ENCODE results near the gene PDP2.

The PDP2 gene, protein sequence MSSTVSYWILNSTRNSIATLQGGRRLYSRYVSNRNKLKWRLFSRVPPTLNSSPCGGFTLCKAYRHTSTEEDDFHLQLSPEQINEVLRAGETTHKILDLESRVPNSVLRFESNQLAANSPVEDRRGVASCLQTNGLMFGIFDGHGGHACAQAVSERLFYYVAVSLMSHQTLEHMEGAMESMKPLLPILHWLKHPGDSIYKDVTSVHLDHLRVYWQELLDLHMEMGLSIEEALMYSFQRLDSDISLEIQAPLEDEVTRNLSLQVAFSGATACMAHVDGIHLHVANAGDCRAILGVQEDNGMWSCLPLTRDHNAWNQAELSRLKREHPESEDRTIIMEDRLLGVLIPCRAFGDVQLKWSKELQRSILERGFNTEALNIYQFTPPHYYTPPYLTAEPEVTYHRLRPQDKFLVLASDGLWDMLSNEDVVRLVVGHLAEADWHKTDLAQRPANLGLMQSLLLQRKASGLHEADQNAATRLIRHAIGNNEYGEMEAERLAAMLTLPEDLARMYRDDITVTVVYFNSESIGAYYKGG

DNA sequence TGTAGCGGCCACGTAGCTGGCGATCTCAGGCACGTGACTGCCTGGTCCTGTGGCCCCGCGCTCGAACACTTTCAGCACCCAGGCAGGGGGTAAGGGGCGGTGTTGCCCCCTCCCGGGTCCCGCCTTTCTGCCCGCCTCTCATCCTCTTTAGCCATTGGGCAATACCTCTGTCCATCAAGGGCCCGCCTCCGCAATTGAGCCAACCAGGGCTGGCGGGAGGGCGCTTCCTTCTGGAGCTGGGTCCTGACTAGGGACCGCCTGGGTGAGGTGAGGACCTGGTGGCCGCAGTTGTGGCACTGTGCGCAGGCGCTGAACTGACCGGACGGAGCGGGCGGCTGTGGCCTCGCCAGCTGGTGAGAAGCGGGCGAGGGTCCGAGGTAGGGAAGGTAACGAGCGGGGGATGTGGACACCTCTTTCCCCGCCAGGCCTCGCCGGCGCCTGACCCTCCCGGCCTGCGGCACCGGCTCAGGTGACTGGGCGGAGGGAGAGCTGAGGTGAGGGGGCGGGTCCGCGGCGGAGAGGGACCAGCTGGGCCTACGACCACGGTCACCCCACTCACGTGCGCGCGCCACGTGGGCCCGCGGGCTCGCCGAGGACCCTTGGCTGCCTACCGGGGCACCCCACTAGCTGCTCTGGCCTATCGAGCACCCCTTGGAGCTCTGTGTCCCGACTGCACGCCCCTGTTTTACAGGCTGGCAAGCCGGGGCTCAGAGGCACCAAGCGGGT lies at the start of gene PDP2:
Gene PDP2, plus strand, starts transcription at position 228 of the 726 bp plus-strand sequence. CDS start 3,770 bp downstream, outside the sequence.
- peak; percentile 92 for DNase-seq

DNA sequence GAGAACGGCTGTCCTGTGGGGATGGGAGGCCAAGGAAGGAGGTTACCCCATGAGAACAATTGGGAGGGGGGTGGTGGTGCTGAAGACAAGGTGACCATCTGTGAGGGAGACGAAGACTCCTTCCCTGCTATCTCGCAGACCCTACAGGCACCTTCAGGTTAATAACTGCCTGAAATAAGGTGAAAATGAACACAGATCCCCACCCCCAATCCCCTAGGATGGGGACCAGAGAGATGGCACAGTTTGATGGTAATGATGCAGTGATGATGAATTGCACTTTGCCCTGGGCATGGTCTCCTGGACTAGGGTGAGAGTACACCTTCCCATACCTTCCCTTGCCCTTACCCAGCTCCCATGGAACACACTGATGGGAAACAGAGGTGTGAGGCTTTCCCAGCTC lies 48.1 kb upstream of the PDP2 start:
- no peak for DNase-seq

DNA sequence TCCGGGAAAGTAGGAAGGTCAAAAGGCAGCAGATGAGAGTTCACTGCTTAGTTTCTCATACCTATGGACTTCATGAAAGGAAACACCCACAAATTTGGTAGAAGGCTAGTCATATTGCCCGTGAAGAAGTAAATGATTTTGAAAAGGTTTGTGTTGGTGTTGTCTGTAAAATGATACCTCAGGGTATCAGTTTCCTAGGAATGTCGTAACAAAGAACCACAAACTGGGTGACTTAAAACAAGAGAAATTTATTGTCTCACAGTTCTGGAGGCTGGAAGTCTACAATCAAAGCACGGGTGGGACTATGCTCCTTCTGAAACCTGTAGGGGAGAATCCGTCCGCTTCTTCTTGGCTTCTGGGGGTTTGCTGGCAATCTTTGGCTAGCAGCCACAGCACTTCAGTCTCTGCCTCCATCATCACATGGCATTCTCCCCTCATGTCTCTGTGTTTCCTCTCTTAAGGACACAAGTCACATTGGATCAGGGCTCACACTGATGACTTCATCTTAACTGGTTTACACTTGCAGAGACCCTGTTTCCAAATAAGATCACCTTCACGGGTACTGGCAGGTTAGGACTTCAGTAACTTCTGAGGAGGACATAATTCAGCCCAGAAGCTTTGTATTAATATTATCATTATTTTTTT lies 47.5 kb upstream of the PDP2 start:
- DNase-seq = no peak

DNA sequence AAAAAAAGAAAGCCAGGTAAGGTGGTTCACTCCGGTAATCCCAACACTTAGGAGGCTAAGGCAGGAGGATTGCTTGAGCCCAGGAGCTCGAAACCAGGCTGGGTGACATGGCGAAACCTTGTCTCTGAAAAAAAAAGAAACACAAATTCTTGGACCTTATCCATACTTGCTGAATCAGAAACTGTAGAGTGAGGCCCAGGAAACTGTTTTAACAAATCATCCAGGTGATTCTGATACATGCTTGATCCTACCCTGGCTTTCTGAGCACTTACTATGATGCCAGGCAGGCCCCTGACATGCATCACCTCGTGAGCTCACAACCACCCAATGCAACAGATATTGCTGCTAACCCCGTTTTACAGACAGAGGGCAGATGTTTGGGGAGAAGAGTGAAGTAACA lies 45.6 kb upstream of the PDP2 start:
- DNase-seq = no peak

DNA sequence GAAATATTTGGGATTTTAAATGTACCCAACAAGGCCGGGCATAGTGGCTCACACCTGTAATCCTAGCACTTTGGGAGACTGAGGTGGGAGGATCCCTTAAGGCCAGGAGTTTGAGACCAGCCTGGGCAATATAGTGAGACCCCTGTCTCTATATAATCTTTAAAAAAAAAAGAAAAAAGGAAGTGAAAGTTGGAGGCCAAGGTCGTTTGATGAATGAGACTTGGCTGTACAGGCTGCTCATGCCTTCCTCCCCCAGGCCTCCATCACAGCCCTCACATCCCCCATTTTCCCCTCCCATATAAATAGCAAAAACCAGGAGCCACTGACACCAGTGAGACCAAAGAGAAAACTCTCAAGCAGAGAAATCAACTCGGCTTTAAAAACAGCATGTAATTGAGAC lies 39.4 kb upstream of the PDP2 start:
- no peak for DNase-seq

DNA sequence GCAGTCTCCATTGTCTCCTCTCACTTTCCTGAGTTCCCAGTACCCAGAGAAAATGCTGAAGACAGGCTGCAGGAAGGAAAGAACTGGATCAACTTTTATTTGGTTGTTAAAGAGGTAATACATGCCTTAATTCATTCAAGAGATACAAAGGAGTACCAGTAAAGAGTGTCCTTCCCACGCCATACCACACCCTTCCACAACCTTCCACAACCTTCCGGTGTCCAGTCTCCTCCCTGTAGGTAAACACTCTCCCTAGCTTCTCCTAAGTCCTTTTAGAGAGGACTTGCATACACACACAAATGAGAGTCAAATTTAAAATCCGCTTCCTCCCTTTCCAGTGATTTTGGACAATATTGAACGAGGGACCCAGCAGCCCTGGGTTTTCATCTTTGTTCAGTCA lies 38.9 kb upstream of the PDP2 start:
- no peak for DNase-seq

DNA sequence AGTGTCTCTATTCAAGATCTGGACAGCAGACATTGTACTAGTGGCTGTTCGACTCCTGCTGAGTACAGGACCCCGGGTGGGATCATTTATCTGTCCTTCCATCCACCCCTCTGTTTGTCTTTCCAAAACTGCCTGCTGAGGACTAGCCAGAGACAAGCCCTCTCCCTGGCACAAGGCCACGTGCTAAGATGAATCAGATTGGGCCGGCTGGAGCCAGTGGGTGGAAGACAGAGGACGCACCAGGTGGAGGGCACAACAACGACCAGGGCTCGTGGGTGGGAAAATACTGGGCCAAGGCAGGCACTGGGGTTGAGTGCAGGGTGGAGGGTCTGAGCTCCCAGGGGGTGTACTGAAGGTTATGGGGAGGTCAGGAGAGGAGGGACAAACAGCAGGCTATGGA lies 37.5 kb upstream of the PDP2 start:
- DNase-seq = no peak

DNA sequence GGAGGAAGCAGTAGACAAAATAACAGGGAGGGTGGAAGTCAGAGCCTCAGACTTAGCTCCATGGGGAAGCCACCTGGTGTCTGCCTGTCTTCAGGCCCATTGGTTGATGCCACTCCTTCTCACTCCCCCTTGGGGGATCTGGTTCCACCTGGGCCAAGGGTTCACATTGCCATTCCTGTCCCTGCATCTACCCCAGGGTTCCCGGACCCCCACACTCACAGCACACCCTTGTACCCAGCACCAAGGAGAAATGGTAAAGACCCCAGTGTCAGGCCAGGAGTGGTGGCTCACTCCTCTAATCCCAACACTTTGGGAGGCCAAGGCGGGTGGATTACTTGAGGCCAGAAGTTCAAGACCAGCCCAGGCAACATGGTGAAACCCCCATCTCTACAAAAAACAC lies 37.1 kb upstream of the PDP2 start:
- DNase-seq = no peak

DNA sequence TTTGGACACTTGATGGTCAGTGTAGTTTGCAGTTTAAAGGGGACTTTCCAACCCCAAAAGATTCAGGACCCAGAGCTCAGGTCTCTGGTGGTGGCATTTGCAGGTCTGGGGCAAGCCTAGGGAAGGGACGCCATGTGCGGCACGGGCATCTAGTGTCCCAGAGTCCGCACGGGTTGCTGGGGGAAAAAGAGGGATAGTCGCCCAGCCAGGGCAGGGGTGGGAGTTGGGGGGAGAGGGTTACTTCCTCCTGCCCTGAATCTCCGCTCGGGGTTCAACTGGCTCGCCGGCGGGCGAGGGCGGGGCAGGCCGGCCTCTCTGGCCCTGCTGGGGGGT lies 36.3 kb upstream of the PDP2 start:
- no peak for DNase-seq

DNA sequence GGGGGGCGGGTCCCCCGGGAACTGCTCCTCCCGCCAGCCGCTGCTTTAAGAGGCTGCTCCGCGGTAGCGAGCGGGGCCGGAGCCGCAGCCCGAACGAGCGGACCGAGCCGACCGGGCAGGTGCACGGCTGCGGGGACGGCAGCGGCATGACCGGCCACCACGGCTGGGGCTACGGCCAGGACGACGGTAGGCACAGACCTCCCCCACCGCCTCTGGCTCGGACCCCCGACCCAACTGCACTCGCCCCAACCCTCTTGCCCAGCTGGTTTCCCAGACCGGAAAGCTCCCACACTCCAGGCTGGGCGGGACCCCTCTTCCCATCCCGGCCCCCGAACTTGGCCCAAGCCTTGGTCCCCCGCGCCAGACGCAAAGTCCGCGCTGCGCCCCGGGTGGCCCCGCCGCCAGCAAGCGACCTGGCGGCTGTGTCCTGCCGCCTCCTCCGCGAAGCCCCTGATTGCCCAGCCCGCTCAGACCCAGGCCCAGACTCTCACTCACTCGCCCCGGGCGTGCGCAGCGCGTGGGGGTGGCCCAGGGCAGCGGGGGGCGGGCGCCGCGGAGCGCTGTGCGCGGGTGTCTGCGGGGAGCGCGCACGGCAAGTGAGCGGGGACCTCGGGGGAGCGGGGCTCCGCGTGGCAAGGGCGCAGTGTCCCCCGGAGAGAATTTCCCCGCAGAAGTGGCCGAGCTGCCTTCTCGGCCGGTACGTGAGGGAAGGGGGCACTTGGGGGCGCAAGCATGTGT lies 35.8 kb upstream of the PDP2 start, which contains the start of gene CA7:
Gene CA7, plus strand, starts transcription at position 73 of the 738 bp plus-strand sequence. Its CDS starts 74 bp downstream, at position 147.
- no peak for DNase-seq

DNA sequence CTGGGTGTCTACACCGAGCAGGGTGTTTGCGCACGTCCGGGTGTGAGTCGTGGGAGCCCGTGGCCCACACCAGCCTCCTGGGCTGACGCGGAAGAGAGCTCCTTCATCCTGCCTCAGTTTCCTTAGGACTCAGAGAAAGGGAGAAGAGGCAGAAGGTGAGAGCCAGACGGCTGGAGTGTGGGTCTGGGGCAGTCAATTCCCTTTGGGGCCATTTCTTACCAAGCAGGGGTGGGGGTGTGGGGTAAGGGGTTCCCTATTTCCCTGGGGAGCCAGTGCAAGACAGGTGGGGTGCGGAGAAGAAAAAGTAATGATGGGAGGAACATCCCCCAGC lies 35.3 kb upstream of the PDP2 start:
- no peak for DNase-seq

DNA sequence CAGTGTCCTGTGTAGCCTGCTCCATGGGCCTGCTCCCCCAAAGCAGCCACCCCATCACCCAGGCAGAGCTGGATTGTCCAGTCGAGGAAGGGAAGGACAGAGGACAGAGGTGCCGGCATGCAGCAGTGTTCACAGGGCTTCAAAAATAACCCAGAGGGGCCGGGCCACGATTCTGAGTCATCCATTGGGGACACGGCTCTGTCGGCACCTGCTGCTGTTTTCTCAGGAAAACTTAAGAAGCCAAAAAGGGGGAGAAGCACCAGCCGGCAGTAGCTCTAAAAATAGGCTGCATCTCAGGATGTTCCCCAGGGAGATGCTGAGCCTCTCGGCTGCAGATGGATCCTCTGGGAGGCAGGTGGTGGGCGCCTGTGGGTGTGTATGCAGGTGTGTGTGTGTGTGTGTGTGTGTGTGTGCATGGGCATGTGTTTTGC lies 34.5 kb upstream of the PDP2 start:
- no peak for DNase-seq

DNA sequence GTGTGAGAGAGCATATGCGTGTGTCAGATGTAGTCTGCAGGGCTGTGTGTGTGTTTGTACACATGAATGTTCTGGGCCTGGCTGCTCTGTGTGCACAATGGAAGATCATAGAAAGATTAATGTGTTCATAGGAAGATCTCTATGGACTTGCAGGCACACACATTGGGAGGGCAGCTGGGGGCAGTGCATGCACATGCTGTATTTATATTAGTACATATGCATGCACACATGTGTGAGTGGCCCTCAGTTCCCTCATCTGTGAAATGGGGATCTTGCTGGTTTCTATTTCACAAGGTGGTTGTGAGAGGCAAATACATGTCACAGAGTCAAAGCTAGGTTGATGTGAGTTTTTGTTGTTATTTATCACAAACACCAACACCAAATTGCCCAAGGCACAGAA lies 34.0 kb upstream of the PDP2 start:
- no peak for DNase-seq

DNA sequence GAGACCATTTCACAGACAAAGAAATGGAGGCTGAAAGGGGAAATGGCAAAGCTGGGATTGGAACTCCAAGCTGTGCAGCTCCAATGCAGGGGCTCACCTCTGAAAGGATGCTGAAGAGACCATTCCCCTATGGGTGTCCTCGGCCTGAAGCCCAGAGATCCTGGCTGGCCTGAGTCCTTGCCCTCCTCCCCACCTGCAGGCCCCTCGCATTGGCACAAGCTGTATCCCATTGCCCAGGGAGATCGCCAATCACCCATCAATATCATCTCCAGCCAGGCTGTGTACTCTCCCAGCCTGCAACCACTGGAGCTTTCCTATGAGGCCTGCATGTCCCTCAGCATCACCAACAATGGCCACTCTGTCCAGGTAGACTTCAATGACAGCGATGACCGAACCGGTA lies 33.5 kb upstream of the PDP2 start:
- DNase-seq = no peak

DNA sequence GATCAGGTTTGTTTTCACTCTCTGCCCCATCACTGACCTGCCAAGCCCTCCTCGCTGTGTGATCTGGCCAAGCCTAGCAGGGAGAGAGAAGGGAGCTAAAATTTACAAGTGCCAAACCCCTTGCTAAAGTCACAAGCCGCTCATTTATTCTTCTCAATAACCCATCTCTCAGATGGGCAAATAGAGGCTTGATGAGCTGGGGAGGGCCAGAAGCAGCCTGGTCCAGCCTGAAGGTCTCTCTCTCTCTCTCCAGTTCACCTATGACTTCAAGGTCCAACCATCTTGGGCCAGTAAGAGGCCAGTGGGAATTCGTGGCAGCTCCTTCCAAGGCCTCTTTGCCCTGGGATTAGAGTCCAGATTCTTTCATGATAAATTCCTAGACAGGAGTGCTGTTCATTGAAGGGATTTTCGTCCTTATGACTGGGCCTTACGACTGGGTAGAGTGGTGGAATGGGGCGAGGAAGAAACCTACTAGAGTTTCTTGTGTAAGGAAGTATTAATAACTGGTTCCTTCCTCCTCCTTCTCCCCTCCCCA lies 32.7 kb upstream of the PDP2 start:
- DNase-seq = no peak

DNA sequence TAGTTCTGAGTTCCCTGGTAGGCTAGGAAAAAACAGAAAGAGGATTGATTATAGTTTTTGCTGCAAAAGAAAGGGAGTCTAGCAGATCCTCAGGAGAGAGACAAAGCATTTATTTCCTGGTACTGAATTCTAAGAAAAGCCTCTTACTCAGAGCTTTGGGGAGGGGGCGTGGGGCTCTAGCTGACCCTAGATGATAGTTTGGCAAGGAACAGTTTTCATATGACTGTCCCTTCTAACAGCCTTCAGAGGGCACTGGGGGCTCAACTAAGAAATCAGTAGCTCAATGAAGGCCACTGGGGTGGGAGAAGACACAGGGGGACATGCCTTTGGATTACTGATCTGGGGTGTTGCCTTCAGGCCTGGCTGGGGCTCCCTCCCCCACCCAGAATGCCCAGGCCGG lies 32.1 kb upstream of the PDP2 start:
- DNase-seq = no peak

DNA sequence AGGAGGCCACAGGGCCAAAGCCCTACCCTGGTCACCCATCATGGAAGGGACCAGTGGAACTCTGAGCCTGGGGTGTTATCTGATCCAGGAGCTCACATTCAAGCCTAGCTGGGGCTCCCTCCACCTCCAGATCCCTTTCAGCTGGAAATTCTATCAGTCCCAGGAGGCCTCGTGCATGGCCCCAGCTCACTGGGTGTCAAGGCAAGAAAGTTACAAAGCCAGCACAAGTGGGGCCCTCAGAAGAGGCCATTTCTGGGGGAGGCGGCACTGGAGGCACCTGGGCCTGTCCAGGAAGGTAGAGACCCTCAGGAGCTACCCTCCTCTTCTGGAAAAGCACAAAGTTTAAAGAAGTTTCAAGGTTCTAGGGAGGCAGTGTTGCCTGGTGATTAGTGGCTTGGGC lies 31.3 kb upstream of the PDP2 start:
- no peak for DNase-seq

DNA sequence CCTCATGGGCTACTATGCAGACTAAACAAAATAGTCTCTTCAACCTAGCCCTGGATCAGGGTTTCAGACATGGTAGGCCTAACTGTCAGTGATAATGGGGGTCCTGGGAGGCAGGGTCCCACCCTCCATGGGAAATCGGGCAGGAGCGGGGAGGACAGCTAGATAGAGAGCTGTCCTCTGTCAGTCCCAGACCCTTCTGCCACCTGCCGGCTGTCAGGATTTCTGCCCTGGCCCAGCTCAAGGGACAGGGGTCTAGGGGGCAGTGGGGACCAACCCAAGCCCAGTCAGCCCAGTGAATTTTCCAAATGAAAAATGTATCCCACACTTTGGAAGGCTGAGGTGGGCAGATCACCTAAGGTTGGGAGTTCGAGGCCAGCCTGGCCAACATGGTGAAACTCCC lies 30.8 kb upstream of the PDP2 start:
- DNase-seq = no peak

DNA sequence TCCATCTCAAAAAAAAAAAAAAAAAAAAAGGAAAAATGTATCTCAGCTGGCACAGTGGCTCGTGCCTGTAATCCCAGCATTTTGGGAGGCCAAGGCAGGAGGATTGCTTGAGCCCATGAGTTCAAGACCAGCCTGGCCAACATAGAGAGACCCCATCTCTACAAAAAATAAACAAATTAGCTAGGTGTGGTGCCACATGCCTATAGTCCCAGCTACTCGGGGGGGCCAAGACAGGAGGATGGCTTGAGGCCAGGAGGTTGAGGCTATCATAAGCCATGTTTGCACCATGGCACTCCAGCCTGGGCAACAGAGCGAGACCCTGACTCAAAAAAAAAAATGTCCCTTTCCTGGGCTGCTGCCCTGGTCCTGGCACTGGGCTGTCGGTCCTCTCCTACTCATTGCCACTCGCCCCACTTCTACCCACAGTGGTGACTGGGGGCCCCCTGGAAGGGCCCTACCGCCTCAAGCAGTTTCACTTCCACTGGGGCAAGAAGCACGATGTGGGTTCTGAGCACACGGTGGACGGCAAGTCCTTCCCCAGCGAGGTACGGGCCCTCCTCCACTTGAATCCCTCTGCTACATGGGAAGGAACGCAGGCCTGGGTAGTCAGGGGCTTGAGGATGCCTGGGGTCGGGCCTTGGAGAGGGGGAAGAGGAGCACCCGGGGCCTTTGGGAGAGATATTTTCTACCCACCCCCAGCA lies 30.1 kb upstream of the PDP2 start:
- no peak for DNase-seq

DNA sequence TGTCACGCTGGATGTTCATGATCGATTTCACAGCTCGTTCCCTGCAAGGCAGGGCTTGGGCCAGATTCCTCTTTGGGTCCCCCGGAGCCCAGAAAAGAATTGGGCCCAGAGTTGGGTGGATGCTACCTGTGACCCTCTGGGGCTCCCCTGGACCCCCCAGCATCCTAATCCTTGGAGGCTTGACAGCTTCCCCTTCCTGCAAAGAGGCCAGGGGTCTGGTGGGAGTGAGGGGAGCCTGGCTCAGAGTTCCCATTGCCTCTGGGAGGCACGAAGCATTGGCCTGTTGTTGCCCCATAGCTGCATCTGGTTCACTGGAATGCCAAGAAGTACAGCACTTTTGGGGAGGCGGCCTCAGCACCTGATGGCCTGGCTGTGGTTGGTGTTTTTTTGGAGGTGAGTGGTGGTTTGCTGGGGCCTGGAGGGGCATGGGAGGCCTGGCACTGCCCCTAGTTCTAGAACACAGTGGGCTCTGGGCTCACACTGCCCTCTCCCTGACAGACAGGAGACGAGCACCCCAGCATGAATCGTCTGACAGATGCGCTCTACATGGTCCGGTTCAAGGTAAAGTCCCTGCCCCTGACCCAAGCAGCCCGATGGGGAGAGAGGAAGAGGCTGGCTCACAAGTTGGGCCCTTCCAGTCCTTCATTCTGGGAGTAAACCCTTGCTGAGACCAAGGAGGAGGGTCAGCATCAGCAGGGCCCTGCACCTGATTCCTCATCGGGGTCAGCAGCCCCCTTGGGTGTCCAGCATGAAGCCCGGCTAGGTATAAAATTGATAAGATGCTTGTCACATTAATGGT lies 28.9 kb upstream of the PDP2 start:
- DNase-seq = no peak

Data from left hindlimb (tissue), 1 donor.